Measurements from ENCODE around the gene GLRA2.

DNA sequence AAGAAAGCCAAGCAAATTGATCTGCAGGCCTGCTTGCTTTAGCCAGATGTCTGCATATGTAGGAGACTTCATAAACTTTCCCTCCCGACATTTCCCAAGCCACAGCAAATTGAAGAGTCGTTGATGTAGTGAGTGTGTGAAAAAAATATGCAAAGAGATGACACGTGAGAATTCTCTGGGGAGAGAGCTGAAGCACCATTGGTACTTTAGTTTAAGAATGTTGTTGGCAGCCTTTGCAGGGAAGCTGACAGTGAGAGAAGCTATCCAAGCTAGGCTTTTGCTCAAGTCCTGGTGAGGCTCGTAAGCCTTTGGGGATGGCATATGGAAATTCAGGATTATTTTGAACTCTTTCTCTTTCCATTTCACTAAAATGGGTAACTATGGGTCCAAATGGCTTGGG is 87.5 kb downstream of the GLRA2 start:
- TF ChIP-seq EZH2 (IDR thresholded peaks at IDR 0.05; ENCODE audit: insufficient read depth, poor library complexity, severe bottlenecking) (no peak), EZH2phosphoT487 (IDR thresholded peaks at IDR 0.05; ENCODE audit: insufficient read depth, low read depth) (no peak)
